ENCODE measurements around the gene ENTPD7. TPM values are rescaled to one million over a fixed set of nuclear protein-coding genes. Genes with fewer than 3 reads are reported as not detected.

The ENTPD7 gene
- total and polyA plus RNA-seq, 8 donors, result 1.2 to 36.2 (median 12.2) TPM; not detected in 1

- WGBS, 5 donors, result 42 to 66% (median 54%) methylated on average over 2 of the region's 2 CpGs
- Histone ChIP-seq H3K4me3 (no peak overlapping the region), H3K36me3 (peaks cover 65 to 100% (median 99%) of the 10 kb centered on the region in 4 donors), H3K27me3 (no peaks in the 10 kb centered on the region), H3K4me1 (no peaks in the 10 kb centered on the region), H3K27ac (no peak overlapping the region), H3K9me3 (no peaks in the 10 kb centered on the region)
- TF ChIP-seq EP300 (IDR thresholded peaks at IDR 0.05), result no peak
- TF ChIP-seq POLR2A (IDR thresholded peaks at IDR 0.05), result no peak
- no peak for TF ChIP-seq CTCF (IDR thresholded peaks at IDR 0.05)
- no peak for TF ChIP-seq POLR2AphosphoS5 (IDR thresholded peaks at IDR 0.05)
- DNase-seq, result no peak
- intact Hi-C loops (cut with DNase I; ENCODE audit: low total_unique reads), result no loop called here
Observed at GRCh38 chr10:99720387-99720786, 61.1 kb downstream of the ENTPD7 start.

GRCh38 chr10:99730026-99730425 lies 70.7 kb downstream of the ENTPD7 start:
- Histone ChIP-seq H3K36me3 (peaks cover 17 to 48% (median 43%) of the 10 kb centered on the region in 4 donors), H3K27me3 (no peaks in the 10 kb centered on the region), H3K4me3 (no peak overlapping the region), H3K9me3 (no peaks in the 10 kb centered on the region), H3K27ac (no peak overlapping the region), H3K4me1 (peaks cover 12 to 38% (median 30%) of the 10 kb centered on the region in 4 donors)
- no peak for DNase-seq
- TF ChIP-seq EP300 (IDR thresholded peaks at IDR 0.05) (no peak), POLR2AphosphoS5 (IDR thresholded peaks at IDR 0.05) (no peak), POLR2A (IDR thresholded peaks at IDR 0.05) (no peak), CTCF (IDR thresholded peaks at IDR 0.05) (no peak)
- 89 to 100% (median 96%) methylated on average over 1 of the region's 1 CpG for WGBS, 5 donors
- intact Hi-C loops (cut with DNase I; ENCODE audit: low total_unique reads), result no loop called here

GRCh38 chr10:99731306-99732032 lies 72.2 kb downstream of the ENTPD7 start:
- Histone ChIP-seq H3K27me3 (no peaks in the 10 kb centered on the region), H3K4me1 (peaks cover 12 to 48% (median 34%) of the 10 kb centered on the region in 4 donors), H3K9me3 (no peaks in the 10 kb centered on the region), H3K27ac (peak overlapping the region; percentile 91 to 98 (median 95)), H3K4me3 (peak overlapping the region; percentile 66 to 84 (median 78)), H3K36me3 (peaks cover 11 to 39% (median 35%) of the 10 kb centered on the region in 4 donors)
- DNase-seq, result peak in 1 of 2 donors; percentile 16
- intact Hi-C loops (cut with DNase I; ENCODE audit: low total_unique reads), result no loop called here
- WGBS, 5 donors, result 2 to 5% (median 3%) methylated on average over 16 of the region's 16 CpGs
- TF ChIP-seq EP300 (IDR thresholded peaks at IDR 0.05) (no peak), CTCF (IDR thresholded peaks at IDR 0.05) (peak in 1 of 7 experiments; percentile 6)

- TF ChIP-seq POLR2AphosphoS5 (IDR thresholded peaks at IDR 0.05) (peak; percentile 88 to 96 (median 90)), POLR2A (IDR thresholded peaks at IDR 0.05) (no peak), CTCF (IDR thresholded peaks at IDR 0.05) (peak in 5 of 7 experiments; percentile 25 to 55 (median 35)), EP300 (IDR thresholded peaks at IDR 0.05) (no peak)
- peak within 1 kb of the TSS; percentile 91 to 98 (median 95) for H3K27ac ChIP-seq
- WGBS, 5 donors, result 0 to 1% (median 0%) methylated on average over 52 to 73 of the region's 73 CpGs
- H3K36me3 ChIP-seq, result peaks cover 4 to 39% (median 35%) of the 10 kb centered on the region in 4 donors
- no peaks in the 10 kb centered on the region for H3K9me3 ChIP-seq
- no peaks in the 10 kb centered on the region for H3K27me3 ChIP-seq
- peak within 1 kb of the TSS; percentile 66 to 84 (median 78) for H3K4me3 ChIP-seq
- DNase-seq, result peak; percentile 97 to 99
- peaks cover 12 to 48% (median 34%) of the 10 kb centered on the region in 4 donors for H3K4me1 ChIP-seq
- intact Hi-C loops (cut with DNase I; ENCODE audit: low total_unique reads), result no loop called here
Observed at GRCh38 chr10:99732033-99732842, 72.9 kb downstream of the ENTPD7 start, which contains the start of the genes COX15 and CUTC. TSS of gene COX15 (minus strand) at chr10:99732127. CDS start at chr10:99732049, 78 bp downstream. TSS of gene CUTC (plus strand) at chr10:99732234. CDS start at chr10:99732349, 115 bp downstream.

All from stomach (tissue), 9 donors.